Jurkat, Clone E6-1 (cell line): ENCODE data around the gene BIN1.

ENCODE experiments used
- DNase-seq: peaks from one replicate; pipeline ENCODE4 v3.0.0-alpha.2; 2011; ENCODE audit warnings: low read depth, low spot score
- H3K4me3 ChIP-seq: 2 replicates; pipeline ENCODE4 v1.5.1; 2011; ENCODE audit warnings: mild to moderate bottlenecking, low read length, control low read depth, moderate library complexity

Gene BIN1

DNA sequence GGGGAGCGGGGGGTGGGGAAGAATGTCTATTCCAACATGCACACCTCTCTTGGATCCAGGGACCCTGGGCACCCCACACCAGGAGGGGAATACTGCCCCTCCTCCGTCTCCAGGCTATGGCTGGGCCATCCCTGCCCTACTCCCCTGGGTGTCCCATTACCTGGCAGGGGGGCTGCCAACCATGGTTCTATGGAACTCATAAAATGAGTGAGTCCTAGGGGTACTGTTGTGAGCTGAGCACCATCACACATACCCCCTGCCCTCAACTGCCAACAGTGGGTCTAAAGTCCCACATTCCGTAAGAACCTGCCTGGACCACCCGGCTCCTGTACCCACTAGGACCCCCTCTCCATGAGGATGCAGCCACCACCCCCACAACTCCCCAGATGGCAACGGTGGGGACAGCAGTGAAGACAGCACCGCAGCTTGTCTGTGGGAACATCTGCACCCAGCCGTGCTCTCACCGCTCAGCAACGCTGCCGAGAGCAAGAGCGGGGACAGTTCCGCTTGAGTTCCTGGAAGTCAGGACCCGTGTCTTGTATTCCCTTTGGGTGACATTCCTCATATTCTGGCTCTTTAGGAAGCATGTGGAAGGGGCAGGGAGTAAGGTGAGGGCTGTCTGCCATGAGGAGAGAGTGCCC lies 41.5 kb downstream of the BIN1 start:
- no peak overlapping the region for H3K4me3 ChIP-seq

DNA sequence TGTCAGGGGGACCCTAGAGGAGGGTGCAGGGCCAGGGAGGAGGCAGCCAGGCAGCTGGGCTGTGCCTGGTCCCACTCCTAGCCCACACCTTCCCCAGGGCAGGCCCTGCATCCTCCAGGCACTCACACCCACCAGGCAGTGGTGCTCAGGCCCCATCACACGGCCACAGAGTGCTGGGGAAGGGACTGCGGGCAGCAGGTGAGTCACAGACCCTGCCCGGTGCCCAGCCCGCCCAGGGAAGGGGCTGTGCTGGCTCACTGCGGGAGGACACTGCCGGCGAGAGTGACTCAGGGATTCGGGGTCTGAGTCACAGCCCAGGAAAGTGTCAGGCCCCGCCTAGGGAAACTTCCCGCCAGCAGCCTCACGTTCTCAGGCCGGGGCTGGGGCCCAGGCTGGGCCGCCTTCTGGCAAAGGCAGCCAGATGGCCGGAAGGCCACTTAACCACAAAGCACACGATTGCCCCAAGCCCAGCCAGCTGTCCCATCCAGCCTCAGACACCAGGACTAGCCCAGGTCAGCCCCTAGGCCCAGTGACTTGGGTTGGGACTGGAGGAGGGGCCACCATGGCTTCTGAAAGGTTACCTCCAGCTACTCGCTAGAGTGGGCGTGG lies 42.2 kb downstream of the BIN1 start:
- no peak overlapping the region for H3K4me3 ChIP-seq

More for the DNA sequence above, 41.5 kb downstream of the BIN1 start:
- no peak for DNase-seq

DNA sequence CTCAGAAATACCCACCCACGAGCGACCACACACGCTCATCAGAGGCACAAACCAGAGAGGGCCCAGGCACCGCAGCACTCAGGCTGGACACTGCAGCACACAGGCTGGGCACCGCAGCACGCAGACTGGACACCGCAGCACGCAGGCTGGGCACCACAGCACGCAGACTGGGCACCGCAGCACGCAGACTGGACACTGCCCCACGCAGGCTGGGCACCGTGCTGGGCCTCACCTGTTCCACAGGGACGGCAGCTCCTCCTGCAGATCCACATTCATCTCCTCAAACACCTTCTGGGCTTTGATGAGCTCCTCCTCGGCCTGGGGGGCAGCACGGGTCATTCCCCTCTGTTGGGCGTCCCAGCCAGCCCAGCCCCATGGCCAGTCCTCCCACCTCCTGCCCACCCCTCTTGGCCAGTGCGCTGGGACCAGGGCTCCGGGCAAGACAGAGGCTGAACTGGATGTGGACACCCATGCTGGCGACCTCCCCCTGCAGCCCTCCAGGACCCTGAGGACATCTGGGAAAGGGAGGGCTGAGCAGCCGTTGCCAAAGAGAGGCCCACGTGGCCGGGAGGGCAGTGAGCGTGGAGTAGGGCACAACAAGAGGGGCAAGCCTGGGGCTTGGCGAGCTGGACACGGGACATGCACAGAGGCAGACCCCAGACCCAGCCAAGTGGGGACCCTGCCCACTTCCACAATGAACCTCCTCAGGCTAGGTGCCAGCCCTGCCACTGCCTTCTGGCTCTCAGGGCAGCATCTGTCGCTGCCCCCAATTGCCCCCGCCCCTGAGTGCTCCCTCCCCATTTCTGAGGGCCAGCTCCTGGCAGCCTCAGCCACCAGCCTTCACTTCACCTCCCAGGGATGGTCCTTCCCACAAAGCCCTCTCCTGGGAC lies 43.0 kb downstream of the BIN1 start:
- no peak for DNase-seq
- H3K4me3 ChIP-seq, result no peak overlapping the region

More for the DNA sequence above, 42.2 kb downstream of the BIN1 start:
- no peak for DNase-seq

DNA sequence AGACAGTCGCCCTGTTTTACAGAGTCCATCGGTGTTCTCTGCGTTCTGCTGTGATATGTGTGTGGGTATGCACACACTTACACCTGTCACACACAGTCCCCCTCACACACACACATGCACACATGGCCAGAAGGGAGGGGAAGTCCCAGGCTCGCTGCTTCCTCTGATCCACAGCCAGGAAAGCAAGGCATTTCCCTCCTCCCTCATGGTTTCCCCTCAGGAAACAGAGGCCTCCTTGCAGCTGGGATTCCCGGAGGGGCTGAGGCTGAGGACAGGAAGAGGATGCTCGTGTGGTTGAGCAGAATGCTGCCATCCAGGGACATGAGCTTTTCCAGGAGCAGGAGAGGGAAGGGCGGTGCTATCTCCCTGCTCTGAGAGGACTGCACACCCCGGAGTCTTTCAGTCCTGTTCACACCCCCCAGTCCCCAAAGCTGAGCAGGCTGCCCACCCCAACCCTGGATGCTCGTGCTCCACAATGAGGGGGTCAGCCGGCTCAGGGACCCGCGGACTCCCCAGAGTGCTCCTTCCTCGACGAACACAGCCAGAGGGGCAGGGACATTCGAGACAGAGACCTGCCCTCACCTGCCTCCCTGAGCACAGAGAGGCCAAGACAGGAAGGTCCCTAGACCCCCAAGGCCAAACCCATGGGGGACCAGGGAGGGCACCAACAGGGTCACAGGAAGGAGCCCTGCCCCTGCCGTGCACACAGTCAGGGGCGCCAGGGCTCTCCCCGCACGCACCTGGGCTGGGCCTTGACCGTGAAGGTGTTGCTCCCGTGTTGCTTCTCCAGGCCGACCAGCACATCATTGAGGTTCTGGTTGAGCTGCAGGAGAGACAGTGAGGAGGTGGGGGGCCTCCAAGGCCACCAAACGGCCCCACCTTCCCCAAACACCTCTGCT lies 45.3 kb downstream of the BIN1 start:
- DNase-seq, result no peak
- no peak overlapping the region for H3K4me3 ChIP-seq

DNA sequence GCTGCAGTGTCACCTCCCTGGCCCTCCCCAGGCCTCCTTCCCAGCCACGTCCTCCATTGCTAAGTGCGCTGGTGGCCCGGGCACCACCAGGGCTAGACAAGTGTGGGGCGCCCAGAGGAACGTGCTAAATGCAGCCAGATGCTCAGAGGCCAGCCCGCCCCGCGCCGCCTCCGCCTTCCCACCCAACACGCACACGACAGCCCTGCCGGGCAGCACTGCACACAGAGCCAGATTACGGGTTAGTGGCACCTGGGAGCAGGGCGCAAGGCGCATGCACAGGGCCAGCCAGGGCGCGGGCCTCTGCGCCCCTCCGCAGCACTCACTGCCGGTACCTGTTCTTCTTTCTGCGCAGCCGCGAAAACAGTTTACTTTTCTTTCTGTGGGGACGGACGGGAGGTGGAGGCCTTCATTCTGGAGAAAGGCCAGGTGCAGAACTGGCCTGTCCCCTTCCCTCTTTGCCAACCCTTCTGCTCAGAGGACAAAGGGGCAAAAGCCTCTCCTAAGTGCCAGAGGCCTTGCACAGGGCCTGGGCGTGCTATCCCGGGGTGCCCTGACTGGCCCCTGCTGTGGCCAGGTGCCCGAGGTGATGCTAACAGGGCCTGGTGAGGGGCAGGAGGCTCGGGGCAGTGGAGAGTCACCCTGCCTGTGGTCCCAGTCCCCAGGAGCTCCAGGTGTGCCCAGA lies 46.5 kb downstream of the BIN1 start:
- no peak overlapping the region for H3K4me3 ChIP-seq
- no peak for DNase-seq

DNA sequence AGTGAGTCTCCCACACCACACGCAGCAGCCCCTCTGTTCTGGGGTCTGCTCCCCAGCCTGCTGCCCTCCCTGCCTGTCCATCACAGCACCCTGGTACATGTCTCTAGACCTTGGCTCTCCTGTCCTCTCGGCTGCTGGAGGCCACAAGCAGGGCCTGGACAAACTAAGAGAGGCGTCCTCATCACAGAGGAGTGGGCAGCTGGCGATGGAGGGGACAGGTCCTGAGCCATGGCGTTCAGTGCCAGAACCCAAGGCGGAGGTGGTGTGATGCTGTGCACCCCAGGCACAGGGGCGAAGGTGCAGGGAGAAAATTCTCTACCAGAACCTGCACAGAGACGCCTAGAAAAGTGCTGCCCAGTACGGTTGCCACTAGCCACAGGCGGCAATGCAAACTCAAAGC lies 47.4 kb downstream of the BIN1 start:
- no peak overlapping the region for H3K4me3 ChIP-seq
- no peak for DNase-seq

DNA sequence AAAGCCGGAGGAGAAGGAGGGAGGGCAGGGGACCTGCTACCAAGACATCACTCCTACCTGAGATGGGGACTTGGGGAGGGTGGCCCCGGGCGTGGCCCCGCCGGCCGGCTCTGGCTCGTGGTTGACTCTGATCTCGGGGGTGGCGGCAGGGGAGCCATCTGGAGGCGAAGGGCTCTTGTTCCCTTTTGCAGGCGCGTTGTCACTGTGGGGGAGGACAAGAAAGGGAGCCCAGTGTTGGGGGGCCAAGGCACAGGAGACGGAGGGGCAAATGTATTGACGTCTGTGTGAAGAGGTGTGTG lies 48.1 kb downstream of the BIN1 start:
- DNase-seq, result no peak
- H3K4me3 ChIP-seq, result no peak overlapping the region

DNA sequence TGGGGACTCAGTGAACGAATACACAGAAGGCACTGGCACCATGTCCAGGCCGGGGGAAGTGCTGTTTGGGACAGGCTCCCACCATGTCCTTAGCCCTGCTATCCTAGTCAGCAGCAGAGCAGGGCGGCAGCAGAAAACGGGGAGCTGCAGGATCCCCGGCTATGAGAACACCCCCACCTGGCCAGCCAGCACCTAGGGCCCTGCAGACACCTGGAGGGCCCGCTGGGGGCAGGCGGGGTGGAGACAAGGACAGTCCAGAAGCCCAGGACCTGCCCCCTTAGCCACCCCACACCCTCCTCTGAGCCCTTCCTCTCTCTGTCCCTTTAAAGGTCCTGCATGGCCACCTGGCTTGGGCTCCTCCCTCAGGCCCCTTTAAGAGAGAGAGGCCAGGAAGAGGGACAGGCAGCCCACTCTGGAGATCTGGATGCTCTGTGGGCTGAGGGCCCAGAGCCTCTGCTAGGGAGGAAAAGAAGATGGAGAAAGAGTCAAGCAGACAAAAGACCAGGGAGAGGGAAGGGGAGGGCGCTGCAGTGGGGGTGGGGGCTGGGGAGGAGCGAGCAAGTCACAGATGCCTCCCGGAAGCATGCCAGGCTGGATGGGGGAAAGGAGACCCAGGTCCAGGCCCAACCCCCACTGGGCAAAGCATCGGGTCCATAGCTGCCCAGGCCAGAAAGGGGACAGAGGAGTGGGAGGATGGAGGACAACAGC lies 48.6 kb downstream of the BIN1 start:
- DNase-seq, result no peak
- H3K4me3 ChIP-seq, result no peak overlapping the region

DNA sequence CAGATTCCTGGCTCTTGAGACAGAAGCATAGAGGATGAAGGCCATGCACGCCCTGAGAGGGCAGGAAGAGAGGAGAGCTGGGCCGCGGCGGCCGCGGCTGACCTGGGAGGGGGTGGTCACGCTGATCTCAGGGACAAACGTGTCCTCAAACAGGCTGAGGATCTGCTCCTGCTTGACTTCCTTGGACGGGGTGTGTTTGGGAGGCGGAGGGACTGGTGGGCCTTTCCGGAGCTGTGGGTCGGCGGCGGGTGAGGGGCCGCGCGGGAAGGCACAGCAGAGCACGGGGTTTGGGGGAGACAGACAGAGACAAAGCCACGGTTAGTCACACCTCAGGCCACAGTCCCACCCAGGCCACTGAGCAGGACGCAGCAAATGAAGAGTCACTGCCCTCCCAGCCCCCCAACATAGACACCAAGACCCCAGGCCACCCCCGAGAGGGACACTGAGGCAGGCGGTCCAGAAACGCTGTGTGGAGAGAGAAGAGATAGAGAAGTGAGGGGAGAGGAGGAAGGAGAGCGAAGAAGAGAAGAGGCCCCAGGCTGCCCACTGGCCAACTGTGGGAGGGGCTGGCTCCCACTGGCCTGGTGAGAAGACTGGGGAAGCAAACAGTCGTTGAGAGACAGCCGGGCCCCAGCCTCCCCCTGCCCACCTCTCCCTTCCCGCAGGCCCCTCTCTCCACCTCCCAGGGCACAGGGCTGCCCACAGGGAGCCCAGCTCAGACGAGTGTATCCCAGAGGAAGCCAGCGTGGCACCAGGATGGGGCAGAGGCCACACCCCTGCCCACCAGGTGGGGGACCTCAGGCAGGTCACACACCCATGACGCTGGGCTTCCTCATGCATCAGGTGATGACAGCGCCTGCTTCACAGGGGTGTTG lies 49.3 kb downstream of the BIN1 start:
- DNase-seq, result no peak
- no peak overlapping the region for H3K4me3 ChIP-seq

DNA sequence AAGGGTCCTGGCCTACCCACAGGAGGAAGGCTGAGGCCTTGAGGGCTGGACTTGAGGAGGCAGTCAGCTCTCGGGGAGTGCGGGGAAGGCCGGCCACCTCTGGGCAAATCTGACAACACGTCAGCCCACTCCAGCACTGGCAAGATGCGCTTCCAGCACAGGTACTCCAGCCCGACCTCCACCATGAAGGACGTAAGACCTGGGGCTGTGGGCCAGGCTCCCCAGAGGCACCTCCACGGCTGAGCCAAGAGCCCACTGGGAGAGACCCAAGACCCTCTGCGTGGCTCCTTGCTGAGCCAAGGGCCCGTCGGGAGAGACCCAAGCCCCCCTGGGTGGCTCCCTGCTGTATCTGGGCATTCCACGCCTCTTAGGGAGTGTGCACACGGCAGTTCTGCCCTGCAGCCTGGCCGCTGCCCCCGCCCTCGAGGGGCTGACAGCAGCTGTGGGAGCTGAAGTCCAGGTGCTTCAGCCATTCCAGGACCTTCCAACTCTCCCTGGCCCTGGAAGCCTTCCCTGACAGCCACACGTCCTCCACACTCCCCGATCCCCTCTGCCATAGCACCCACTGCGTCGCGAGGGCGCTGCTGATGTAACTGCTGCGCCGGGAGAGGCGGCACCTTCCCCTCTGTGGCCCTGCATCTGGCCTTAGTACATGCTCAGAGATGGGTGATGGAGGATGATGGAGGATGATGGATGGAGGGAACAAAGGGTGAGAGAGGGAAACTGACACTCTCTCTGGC lies 50.2 kb downstream of the BIN1 start:
- DNase-seq, result no peak
- H3K4me3 ChIP-seq, result no peak overlapping the region

DNA sequence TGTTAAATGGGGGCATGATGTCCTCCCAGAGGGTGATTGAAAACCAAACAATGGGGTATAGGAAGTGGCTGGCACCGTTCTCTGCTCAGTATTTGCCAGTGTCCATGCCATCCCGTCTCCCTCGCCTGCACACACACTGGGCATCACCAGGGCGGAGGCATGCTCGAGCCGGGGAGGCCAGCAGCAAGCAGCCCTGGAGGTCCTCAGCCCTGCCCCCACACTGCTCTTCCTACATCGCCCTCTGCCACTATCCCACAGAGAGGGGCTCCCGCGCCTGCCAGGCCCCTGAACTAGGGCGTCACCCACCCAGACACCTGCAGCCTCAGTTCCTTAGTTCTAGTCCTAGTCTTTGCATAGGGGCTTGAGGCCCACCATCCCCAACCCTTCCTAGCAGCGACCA lies 50.9 kb downstream of the BIN1 start:
- H3K4me3 ChIP-seq, result no peak overlapping the region
- DNase-seq, result no peak

DNA sequence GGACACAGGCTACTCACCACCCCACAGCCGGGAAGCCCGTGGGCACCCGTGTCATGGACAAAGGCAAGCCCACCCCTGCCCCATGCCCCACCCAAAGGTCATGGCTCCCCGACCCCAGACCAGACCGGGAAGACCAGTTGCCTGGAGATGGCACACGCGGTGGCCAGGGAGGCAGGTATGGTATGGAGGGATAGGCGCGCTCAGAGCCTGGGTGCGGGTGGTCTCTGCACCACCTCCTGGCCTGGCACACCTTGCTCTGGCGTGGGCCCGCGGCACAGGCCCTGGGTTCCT lies 51.2 kb downstream of the BIN1 start:
- H3K4me3 ChIP-seq, result no peak overlapping the region
- DNase-seq, result no peak

DNA sequence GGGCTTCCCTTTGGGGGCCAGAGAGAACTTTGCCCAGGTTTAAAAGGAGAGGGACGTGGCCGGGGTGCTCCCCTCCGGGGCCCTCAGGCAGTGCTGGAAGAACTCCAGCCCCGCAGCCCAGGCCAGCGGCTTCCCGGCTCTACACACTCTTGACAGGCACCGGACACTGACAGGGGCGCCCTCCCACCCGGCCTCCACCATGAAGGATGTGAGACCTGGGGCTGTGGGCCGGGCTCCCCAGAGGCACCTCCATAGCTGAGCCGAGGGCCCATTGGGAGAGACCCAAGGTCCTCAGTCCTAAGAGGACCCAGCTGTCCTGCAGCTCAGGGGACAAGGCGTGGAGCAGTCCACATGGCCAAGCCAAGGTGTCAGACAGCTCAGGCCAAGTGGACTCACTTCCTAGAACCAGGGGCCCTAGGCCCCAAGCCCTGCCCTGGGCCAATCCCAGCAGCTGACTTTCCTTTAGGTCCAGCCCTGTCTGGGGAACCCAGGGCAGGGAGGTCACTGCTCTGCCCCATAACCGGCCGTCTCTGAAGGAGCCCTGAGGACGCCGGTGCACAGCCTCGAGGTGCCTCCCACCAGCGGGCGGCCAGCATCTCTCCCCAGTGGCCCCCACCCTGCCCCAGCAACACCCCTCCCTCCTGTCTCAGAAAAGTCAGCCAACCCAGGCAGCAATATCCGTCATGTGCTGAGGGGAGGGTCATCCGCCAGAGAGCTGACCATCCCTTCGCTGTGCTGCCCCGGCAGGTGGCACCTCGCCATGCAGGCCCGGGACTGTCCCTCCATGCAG lies 51.8 kb downstream of the BIN1 start:
- H3K4me3 ChIP-seq, result no peak overlapping the region
- no peak for DNase-seq

DNA sequence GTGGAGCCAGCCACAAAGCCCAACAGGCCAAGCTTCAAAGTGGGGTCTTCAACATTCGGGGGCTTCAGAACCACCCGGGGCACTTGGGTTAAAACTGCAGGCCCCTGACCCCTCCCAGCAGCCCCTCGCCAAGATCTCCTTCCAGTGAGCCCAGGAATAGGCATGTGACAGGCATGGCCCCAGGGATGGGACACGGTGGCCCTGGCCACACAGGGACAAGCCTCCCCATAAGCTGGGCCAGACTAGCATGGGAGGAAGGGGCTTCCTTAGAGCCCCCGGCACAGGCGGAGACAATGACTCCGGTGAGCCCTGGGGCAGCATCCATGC lies 52.4 kb downstream of the BIN1 start:
- DNase-seq, result no peak
- H3K4me3 ChIP-seq, result no peak overlapping the region

DNA sequence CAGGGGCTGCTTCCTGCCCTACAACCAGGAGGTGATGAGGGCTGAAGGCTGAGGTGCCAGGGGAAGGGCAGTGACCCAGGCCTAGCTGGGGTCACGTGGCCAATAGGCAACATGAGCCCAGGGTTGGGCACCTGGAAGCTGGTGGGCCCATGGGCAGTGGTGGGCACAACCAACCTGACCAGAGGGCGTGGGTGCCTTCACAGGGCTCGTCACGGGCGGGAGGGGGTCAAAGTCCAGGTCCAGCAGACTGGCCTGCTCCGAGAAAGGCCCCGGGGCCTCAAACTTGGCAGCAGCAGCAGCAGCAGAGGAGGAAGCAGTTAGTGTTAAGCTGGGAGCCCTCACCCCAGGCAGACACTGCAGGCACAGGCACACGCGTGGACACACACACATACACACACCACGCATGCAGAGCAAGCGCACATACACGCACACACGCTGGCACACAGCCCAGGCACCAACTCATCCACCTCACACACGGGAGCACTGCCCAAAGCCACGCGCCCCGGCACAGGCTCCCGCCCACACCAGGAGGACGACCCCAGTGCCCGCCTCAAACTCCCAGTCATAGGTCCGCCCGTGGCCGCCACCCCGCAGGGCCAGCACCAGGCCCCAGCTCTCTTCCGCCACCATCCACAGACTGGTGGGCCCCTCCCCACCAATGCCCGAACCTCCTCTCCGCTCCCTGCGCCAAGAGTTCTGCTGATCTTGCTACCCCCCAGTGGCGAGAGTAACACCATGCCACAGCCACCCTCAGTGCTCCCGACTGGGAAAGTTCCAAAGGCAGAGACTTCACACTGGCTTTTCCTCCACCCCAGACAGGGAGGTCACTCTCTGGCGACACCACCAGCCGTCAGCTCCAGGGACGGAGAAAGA lies 53.0 kb downstream of the BIN1 start:
- no peak for DNase-seq

More for the DNA sequence above, 53.0 kb downstream of the BIN1 start:
- no peak overlapping the region for H3K4me3 ChIP-seq
